NCI-H748 (cell line): ENCODE data around the gene MYO10.
"Not testable (repeated sequence)": the region's sequence is repeated elsewhere in the genome, so short reads cannot be mapped to it uniquely, and the experiment has no call there.

ENCODE experiments used
- DNase-seq: peaks from one replicate; lab custom pipeline; 2025; ENCODE audit not compliant: unreplicated experiment; lab: John Stamatoyannopoulos, UW

Gene MYO10

DNA sequence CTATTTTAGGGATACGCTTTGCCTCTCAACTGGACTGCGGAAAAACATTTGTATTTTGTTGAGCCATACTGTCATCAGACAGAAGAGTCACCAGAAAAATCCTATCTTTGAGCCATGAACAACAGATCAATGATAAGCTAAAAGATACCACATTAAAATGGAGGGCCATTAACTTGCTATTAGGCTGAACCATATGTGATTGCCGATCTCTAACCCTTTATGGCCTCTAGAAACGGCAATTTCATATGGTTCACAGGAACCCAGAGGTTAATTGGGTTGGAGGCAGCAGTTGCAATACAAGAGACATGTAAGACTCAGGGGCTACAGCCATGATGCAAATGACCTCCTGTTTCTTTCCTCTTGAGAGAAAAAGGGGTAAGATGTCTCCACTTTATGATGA is 69.8 kb downstream of the MYO10 start:
- no peak for DNase-seq

DNA sequence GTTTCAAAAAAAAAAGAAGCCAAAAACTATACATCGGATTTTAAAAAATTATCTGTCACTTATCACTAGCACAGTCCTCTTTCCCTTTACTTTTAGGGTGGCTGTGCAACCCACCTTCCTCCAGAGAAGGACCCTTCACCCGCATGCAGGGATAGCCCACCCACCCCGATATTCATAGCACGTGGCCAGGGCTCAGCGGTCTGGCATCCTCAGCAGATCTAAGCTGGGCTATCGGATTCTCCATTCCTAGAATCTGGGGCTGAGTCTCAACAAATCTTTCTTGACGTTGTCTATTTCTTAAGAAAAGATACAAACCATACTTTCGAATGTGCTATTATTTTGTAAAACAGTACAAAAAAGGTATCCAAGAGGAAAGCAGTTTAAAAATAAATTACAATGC is 70.9 kb downstream of the MYO10 start:
- DNase-seq = no peak

DNA sequence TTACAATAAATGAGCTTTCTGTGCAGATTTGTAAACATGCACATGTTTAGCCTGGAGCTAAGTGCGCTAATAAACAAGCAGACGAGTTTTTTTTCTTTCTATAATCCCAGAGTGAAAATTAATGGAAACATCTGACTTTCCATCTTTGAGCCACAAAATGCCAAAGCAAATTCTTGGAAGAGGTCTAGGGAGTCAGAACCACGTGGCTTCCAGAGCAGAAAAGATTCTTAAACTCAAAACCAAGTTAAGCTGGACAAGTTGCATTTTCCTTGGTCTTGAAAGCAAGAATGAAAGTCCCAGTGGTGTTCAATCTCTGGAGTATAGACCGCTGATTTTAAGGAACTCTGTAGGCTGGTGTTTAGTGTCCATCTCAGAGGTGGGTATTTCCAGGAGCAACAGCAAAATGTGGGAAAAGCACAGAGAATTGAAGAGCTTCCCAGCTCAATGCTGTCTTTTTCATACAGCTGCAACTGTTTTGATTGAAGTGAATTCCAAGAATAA is 71.4 kb downstream of the MYO10 start:
- no peak for DNase-seq

DNA sequence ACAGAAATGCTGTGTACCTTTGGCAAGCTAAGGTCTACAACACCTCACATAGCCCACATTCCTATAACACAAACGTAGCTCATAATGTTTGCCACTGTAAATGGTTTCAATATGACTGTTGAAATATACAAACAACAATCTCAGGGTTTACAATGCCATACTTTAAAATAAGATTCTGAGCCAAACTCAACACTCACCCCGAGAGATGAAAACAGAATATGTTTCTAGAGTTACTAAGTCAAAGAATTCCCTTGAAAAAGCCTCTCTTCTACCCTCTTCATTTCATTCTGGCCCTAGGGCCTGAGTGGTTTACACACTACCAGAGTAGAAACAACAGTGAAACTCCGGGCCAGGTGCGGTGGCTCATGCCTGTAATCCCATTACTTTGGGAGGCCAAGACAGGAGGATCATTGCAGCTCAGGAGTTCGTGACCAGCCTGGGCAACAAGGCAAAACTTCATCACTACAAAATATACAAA is 72.6 kb downstream of the MYO10 start:
- no peak for DNase-seq

DNA sequence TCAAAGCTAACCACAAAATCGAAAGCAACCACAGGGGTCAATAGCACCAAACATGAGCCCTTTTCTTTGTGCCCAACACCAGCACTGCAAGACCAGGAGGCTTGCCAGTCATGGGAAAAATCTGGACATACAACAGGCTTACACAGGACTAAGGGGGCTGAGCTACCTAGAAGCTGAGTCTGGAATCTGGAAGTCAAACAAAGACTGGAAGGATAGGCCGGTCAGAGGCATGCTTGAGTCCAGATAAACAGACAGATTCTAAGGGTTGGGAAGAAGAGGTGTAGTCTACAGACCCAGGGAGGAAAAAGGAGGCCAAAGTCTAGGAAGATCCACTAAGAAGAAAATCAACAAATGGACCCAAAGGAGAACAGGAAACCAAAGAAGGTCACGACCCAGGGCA is 73.3 kb downstream of the MYO10 start:
- DNase-seq = no peak

DNA sequence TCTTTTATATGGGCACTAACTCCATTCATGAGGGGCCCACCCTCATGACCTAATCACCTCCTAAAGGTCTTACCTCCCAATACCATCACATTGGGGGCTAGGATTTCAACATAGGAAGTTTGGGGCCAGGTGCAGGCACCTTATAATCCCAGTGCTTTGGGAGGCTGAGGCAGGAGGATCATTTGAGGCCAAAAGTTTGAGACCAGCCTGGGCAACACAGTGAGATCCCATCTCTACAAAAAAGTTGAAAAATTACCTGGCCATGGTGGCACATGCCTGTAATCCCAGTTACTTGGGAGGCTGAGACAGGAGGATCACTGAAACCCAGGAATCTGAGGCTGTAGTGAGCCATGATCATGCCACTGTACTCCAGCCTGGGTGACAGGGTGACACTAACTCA is 76.7 kb downstream of the MYO10 start:
- no peak for DNase-seq

DNA sequence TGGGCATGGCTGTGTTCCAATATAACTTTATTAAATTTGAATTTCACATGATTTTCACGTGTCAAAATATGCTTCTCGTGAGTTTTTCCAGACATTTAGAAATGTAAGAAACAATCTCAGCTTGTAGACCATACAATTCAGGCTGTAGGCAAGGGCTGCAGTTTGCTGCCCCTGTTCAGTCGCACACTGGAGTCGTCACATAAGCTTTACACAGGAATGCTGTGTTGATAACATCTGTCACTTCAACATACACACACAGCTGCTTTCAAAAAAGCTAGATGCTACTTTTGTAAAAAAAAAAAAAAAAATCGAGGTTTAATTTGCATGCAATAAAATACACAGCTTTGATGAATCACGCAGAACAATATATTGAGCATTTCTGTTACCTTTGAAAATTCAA is 77.9 kb downstream of the MYO10 start:
- no peak for DNase-seq

DNA sequence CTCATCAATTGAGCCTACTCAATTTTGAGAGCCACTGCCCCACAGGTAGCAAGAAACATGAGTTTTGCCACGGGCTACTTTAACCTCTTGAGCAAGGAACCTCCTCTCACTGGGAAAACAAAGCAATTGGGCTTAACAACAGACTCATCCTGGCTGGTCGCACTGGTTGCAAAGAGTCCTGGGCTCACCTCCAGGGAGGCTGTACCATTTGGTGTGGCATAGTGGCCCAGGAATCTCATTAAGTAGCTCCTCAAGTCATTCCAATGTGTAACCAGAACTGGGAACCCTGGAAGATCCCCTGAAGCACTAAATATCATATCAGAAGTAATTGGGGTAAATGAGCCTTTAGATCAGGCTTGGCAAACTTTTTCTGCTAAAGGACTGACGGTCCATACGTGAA is 78.5 kb downstream of the MYO10 start:
- no peak for DNase-seq

DNA sequence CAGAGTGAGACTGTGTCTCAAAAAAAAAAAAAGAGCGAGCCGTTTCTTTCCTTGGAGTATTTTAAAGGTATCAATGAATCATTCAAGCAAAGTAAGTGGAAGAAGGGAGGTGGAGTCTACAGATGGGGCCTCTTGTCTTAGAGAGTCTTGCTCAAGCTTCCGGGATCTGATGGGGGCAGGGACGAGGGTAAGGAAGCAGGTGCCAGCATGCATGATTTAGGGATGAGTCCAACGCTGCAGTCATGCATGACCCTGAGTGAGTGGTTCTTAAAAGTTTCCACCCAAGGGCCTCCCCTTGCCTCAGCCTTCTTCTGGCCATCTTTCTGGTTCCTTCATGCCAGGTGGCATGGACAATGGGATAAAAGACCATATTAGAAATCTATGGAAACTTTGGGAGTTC is 79.6 kb downstream of the MYO10 start:
- DNase-seq = no peak

DNA sequence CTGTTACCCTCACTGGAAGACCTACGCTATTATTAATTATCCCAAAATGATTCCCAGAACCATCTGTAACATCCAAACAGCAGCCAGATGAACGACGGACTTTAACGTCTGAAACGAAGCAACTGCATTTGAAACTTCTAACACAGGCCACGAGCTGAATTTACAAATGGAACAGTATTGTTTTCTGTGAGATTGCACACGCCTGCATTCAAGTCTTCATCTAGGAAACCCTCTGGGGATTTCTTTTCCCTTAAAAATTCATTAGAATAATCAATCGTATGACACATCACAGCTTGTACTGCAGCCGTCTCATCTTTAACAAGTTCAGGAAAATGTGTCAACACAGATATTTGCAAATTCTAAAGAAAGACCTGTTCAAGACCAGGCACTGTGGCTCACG is 80.2 kb downstream of the MYO10 start:
- no peak for DNase-seq

DNA sequence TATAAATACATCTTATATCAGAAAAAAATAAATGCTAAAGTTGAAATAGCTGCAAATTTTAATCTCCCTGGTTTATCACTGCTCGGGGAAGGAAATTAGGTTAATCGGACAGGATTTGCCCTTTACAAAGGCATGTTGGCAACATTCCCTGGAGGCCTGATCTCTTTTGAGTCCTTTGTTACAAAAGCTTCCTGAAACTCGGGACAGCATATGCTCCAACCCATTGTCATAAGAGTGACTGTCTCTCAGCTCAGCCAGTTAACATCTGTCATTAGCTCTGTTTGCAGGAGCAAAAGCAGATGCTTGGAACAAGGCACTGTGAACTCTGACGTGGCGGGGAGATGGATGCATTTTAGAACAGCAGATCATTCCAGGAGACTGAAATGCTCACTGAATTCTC is 80.6 kb downstream of the MYO10 start:
- DNase-seq = peak; percentile 38

DNA sequence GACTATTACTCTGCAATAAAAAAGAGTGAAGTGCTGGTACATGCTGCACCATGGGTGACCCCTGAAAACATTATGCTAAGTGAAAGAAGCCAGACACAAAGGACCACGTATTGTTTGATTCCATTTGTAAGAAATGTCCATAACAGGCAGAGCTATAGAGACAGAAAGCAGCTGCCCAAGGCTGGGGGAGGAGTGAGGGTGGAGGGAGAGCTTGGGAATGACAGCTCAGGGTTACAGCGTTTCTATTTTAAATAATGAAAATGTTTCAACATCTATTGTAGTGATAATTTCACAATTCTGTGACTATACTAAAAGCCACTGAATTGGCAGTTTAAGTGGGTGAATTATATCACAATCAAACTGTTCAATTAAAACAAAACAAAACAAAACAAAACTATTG is 81.7 kb downstream of the MYO10 start:
- DNase-seq = no peak

DNA sequence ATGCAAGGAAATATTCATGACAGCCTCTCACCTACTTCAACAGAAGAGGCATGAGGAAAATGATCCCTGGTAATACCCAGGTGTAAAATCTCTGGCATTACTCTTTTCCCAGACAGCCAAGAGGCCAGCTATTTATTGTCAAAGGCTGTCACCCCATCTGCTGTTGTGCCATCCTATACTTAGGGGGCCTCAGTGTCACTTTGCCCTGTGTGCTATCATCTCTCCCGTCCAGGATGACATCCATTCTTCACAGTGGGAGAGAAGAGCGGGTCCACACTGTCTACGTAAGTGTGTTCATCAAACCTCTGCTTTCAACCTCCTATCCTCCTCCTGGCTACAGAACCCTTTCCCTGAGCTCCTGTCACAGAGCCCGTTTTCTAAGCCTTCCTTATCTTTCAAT is 82.6 kb downstream of the MYO10 start:
- no peak for DNase-seq

DNA sequence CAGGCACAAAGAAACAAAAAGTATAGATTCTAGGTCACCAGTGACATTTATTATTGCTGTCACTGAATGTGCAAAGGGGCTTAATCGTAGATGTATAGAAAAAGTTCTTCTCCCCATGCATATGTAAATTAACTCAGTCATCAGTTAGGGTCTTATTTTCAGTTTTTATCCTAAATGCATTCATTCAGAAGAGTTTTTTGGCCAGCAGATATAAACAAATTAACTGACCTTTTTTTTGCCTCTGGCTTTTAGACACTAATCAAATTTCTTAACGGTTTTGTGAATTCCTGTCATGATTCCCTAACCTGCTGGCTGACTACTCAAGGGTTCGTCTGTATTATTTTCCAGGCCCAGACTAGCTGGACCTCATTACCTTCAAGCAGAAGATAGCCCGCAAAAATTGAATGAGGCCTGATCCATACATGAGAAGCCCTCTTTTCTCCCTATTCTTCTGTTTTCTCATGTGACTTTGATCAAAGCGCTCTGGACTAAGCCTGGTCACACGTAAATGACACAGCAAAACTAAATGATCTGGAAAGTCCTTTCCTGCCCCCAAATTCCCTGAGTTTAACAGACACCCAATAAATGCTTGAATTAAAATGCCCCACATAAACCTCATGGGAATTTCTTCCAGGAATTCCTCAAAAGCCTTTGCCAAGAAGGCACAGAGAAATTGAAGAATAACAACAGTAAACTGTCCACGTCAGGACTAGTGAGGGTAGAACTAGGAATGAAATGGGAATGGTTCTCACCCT is 83.7 kb downstream of the MYO10 start:
- no peak for DNase-seq

DNA sequence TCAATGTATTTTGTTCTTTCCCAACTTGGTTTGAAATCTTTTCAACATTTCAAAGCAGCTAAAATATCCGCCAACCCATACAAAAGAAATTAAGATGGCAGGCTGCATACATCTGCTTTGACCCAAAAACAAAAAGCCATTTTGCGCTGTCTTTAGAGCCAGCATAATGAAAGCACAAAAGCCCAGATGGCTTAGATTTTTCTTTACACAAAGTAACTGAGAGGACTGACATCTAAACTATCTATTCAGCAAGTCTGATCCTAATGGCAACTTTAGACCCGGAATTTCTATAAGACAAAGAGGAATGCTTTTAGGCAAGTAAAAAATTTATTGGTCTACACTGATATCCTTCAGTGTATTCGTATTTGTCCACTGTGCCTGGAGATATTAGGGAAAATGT is 86.3 kb downstream of the MYO10 start:
- no peak for DNase-seq

DNA sequence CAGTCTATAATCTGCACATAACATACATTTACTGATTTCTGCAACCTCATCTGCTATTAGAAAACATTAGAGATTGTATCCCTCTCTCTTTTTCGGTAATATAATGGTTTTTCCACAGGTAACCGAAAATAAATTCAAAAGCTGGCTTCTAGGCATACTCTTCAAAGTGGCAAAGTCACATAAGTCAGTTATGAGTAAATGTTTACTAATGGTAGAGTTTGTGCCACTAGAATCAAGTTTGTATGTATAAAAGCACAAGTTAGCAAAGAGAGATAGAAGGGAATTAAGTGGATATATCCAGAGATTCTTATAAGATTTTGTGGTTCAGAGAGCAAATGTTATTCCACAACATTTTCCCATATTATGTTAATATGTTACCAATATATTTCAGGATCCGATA is 86.9 kb downstream of the MYO10 start:
- DNase-seq = no peak

DNA sequence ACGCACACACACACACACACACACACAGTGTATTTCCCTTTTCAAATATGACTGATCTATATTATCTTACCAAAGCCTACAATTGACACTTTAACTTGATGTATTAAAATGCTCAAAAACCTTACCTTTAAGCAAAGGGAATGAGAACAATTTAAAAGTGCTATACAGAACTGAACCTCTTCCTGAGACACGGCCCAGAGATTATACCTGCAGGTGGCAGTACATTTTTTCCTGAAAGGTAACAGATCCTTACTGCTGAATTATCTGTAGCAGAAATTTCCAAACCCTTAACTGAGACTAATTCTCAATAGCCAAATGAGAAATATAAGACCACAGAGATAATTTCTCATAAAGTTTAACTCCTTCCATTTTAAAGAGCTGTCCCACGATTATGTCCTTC is 91.1 kb downstream of the MYO10 start:
- DNase-seq = no peak

DNA sequence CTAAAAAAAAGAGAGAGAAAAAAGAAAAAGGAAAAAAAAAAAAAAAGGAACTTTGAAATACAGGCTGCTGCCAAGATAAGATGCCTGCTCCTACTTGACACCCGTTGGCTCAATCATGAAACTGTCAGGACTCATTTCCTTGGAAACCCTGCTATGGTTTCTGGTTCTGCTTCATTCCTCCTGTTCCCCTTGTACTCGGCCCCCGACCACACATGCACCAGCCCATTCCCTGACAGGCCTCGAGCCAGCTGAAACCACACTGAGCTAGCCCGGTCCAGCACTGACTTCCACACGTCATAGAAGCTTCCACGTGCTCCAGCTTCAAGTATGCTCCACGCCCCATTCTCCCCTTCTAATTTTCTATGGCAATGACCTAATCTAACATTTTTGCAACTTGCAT is 93.2 kb downstream of the MYO10 start:
- no peak for DNase-seq

DNA sequence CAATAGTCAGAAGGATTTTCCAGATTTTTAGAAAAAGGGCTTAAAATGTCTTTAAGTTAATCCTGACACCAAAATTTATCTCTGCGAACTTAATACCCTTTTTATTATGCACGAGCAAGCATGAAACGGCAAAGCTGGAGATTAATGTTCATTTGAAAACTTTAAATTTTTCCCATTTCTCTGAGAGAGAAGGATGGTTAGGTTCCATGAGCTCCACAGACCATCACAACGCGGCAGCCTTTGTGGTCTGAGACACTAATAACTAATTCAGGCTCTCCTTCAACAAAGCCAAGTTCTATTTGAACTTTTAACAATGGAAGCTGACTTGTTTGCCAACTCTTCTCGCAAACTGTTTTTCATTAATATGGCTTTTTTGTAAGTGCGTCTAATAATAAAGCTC is 94.7 kb downstream of the MYO10 start:
- no peak for DNase-seq

DNA sequence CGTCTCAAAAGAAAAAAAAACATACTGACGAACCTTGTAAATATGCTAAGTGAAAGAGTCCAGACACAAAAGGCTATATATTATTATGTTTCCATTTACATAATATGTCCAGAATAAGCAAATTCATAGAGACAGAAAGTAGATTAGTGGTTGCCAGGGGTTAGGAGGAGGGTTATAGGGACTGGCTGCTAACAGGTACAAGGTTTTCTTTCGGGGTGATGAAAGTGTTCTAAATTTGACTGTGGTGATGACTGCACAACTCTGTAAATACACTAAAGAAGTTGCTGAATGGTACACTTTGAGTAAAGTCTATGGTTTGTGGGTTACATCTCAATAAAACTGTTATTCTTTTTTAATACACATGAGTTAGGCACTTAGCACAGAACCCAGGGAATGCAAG is 98.8 kb downstream of the MYO10 start:
- no peak for DNase-seq

DNA sequence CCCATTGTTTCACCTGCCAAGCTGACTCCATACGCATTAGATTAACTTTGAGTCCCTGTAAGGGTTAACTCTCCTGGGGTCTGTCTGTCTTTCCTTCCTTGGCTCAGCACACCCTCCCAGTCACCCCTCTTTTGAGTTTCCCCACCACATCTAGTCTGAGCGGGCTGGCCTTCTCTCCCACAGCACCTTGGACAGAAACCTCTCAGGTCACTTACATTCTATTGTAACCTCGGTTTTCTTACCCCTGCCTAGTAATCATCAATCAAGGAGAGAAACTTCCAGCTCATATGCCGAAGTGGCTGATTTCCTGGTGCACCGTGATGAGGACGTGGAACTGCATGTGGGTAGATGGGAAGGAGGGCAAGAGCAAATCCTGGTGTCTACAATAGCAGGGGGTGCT is 102.1 kb downstream of the MYO10 start:
- DNase-seq = no peak

DNA sequence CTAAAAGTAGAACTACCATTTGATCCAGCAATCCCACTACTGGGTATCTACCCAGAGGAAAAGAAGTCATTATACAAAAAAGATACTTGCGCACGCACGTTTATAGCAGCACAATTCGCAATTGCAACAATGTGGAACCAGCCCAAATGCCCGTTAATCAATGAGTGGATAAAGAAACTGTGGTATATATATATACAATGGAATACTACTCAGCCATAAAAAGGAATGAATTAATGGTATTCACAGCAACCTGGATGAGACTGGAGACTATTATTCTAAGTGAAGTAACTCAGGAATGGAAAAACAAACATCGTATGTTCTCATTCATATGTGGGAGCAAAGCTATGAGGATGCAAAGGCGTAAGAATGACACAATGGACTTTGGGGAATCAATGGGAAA is 104.8 kb downstream of the MYO10 start:
- DNase-seq = not testable (repeated sequence)

DNA sequence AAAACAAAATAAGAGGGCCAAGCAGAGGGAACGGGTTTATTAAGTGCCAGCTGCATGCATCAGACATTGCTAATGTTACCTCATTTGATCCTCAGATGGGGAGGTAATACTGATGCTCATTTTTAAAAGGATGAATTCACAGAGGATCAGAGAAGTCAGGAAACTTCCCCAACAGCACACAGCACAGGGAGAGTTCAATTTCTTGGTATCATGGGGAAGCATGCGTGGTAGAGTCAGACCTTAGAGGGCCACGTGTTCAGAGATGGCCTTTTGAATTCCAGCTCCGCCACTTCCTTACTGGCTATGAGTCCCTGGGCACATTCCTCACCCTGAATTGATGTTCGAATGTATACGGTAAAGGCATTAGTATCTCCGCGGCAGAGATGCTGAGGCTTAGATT is 108.3 kb downstream of the MYO10 start:
- no peak for DNase-seq
